SK-N-SH treated with all-trans-retinoic acid at 6 μM for 48 hours (cell line): ENCODE data around the gene AQP12A.
"Not testable (repeated sequence)": the region's sequence is repeated elsewhere in the genome, so short reads cannot be mapped to it uniquely, and the experiment has no call there.

Experiments used
- ATAC-seq: fragments of 200-7000 bp; cut with Tn5 transposase; 3 replicates; pipeline ENCODE4 v1.9.1; 2020; ENCODE audit warnings: mild to moderate bottlenecking, moderate library complexity
- ARNTL ChIP-seq: fragments of 450-650 bp; formaldehyde crosslinking; IDR thresholded peaks from 2 replicates; pipeline ENCODE4 v1.5.0; 2020; ENCODE audit warnings: low read depth, mild to moderate bottlenecking, moderate library complexity, borderline replicate concordance
- BACH2 ChIP-seq: fragments of 250-450 bp; sonication (Bioruptor Pico); IDR thresholded peaks from 2 replicates; pipeline ENCODE4 v1.9.0; 2021; ENCODE audit warnings: mild to moderate bottlenecking, borderline replicate concordance
- CSDC2 ChIP-seq: fragments of 250-450 bp; sonication (Bioruptor Pico); IDR thresholded peaks from 2 replicates; pipeline ENCODE4 v1.5.0; 2020; ENCODE audit warnings: mild to moderate bottlenecking, moderate library complexity
- ISL1 ChIP-seq: fragments of 250-450 bp; sonication (Bioruptor Pico); IDR thresholded peaks from 2 replicates; pipeline ENCODE4 v2.1.2; 2022; ENCODE audit warnings: mild to moderate bottlenecking, moderate library complexity
- TSHZ2 ChIP-seq: fragments of 250-450 bp; sonication (Bioruptor Pico); IDR thresholded peaks from 2 replicates; pipeline ENCODE4 v1.5.0; 2020; ENCODE audit warnings: mild to moderate bottlenecking, moderate library complexity
- ZNF70 ChIP-seq: fragments of 450-650 bp; formaldehyde crosslinking; IDR thresholded peaks from 2 replicates; pipeline ENCODE4 v1.5.0; 2020; ENCODE audit warnings: mild to moderate bottlenecking, moderate library complexity
- TF ChIP-seq, protein P1 (sequence below): fragments of 250-450 bp; sonication (Bioruptor Pico); IDR thresholded peaks from 2 replicates; pipeline ENCODE4 v1.8.0; 2021; ENCODE audit warnings: low read depth, mild to moderate bottlenecking, moderate library complexity, borderline replicate concordance

AQP12A gene

GRCh38 chr2:240689975-240690374 lies 1.7 kb upstream of the AQP12A start:
- TF ChIP-seq ARNTL (no peak), ISL1 (CRISPR knock-in tag) (no peak), BACH2 (CRISPR knock-in tag) (no peak), CSDC2 (CRISPR knock-in tag) (no peak), TSHZ2 (no peak), ZNF70 (CRISPR knock-in tag) (no peak)
- TF ChIP-seq, protein P1, sequence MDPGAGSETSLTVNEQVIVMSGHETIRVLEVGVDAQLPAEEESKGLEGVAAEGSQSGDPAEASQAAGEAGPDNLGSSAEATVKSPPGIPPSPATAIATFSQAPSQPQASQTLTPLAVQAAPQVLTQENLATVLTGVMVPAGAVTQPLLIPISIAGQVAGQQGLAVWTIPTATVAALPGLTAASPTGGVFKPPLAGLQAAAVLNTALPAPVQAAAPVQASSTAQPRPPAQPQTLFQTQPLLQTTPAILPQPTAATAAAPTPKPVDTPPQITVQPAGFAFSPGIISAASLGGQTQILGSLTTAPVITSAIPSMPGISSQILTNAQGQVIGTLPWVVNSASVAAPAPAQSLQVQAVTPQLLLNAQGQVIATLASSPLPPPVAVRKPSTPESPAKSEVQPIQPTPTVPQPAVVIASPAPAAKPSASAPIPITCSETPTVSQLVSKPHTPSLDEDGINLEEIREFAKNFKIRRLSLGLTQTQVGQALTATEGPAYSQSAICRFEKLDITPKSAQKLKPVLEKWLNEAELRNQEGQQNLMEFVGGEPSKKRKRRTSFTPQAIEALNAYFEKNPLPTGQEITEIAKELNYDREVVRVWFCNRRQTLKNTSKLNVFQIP (CRISPR knock-in tag), result no peak
- TF ChIP-seq, all 23 proteins: peak for 0
- ATAC-seq, result no peak

DNA sequence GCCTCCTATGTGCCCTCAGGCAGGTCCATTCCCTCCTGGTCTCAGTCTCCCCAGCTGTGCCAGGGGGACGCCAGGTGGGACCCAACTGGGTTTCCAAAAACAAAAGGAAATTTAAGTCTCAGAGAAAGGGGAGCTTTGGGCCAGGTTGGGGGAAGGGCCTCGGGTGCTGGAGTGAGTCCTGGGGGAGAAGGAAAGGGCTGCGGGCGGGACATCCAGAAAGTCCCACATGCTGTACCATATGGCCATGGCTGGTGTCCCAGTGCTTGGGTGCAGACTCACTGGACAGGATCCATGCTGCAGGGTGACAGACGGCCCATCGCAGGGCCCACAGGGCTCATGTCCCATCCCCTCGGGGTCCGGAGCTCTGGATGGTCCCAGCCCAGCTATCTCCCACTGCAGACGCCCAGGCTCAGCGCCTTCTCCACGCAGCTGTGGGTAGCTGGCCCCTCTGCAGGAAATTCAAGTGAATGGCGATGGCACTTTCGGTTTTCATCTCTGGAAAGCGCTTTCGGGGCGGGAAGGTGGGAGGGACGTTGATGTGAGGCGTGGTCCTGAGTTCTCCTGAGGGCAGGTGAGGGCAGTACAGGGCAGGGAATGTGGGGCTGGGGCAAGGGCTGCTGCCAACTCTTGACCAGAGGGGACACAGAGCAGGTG lies 1.1 kb upstream of the AQP12A start:
- ATAC-seq, result not testable (repeated sequence)

GRCh38 chr2:240691075-240691427 lies 615 bp upstream of the AQP12A start:
- not testable (repeated sequence) for ATAC-seq

- not testable (repeated sequence) for ATAC-seq
These were observed 1.2 kb downstream of the AQP12A start for GRCh38 chr2:240692583-240693561.

GRCh38 chr2:240694304-240694703 lies 2.6 kb downstream of the AQP12A start:
- not testable (repeated sequence) for ATAC-seq

DNA sequence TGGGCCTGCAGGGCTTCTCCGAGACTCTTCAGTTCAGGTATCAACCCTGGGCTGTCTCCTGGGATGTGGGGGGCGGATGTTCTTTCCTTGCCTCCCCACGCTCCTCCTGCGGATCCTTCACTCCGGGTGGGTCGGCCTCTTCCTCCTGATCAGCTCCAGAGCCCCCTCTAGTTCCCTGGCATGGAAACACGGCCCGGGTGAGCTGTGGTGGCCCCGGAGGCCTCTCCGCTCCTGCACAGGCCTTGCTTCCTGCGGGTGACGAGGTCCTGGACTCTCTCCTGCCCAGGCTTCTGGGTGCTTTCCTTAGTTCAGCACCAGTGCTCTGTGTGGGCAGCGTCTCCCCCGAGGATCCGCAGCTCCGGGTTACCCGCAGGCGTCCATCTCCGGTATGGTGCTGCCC lies 3.9 kb downstream of the AQP12A start:
- ATAC-seq, result not testable (repeated sequence)

DNA sequence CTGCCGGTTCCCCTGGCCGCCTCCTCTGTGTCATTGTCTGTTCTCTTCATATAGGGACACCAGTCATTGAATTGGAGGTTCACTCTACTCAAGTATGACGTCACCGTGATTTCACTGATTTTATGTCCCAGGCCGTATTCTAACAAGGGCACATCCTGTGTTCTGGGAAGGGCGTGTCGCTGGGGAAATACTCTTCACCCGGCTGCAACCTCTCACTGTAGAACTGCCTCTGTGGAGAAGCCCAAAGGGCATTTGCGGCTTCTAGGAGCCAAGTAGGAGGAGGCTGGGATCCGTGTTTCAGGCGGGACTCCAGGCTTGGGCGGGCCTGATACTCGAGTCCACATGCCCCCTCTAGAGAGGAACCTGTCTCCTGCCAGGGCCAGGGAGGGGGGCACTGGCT lies 4.8 kb downstream of the AQP12A start:
- not testable (repeated sequence) for ATAC-seq

- peak; percentile 88 for ATAC-seq
These were observed 7.3 kb downstream of the AQP12A start for GRCh38 chr2:240698852-240699561.

DNA sequence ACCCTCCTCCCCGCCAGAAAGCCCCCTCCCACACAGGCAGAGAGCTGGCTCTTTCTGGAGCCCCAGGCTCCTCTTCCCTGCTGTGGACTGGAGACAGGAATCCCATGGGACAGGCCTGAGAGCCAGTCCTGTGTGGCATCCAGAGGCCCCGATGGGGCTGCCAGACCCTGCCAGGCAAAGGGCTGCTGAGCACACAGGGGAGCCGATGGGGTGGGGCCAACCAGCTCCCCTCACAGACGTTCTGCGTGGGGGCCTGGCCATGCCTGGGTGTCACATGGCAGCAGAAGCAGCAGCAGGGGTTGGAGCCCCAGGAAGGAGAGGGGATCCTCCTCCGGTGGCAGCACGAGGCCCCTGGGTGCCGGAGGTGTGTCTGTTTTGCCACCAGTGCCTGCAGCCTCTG lies 8.2 kb downstream of the AQP12A start:
- not testable (repeated sequence) for ATAC-seq

DNA sequence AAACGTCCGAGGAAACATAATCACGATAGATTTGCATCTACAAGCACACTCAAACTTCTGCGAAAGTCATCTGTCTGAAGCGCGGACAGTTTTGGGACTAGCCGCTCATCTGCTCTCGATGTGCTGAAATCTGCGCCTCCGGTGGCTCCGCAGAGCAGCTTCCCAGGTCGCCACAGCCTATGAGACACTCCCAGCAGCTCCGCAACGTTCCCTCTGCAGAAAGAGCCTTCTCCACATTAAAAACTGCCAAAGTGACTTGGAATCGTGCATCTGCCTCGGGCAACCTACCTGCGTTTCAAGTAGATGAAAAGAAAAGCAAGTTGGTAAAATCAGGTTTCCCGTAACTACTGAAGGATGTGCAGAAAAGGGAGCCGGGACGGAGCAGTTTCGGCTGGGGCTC lies 8.9 kb downstream of the AQP12A start:
- not testable (repeated sequence) for ATAC-seq
